NCI-H187 (cell line): ENCODE data around the gene CGB1.

Source experiments
- DNase-seq, 2 experiments: peaks; one replicate each; lab custom pipeline; 2025; lab: John Stamatoyannopoulos, UW

The CGB1 gene

GRCh38 chr19:48993175-48994034, 43.3 kb downstream of the CGB1 start, which contains the start of the genes GYS1 and RUVBL2:
GYS1 (minus strand) TSS chr19:48993309; CDS start chr19:48993112, 197 bp downstream.
RUVBL2 (plus strand) TSS chr19:48993887; CDS start chr19:48993912, 25 bp downstream.
- DNase-seq: peak; percentile 99

- DNase-seq: no peak
These were observed 44.0 kb downstream of the CGB1 start for GRCh38 chr19:48992581-48993174.

GRCh38 chr19:48991873-48992580, 44.7 kb downstream of the CGB1 start:
- DNase-seq: no peak

- no peak for DNase-seq
These were observed 45.6 kb downstream of the CGB1 start for GRCh38 chr19:48991011-48991609.

- no peak for DNase-seq
These were observed 46.3 kb downstream of the CGB1 start for GRCh38 chr19:48990400-48990799.

GRCh38 chr19:48989701-48990291, 46.9 kb downstream of the CGB1 start:
- no peak for DNase-seq

- DNase-seq: no peak
These were observed 47.8 kb downstream of the CGB1 start for GRCh38 chr19:48988860-48989259.

GRCh38 chr19:48988286-48988685, 48.4 kb downstream of the CGB1 start:
- no peak for DNase-seq

- DNase-seq: no peak
These were observed 49.4 kb downstream of the CGB1 start for GRCh38 chr19:48987323-48987722.

- DNase-seq: no peak
These were observed 50.5 kb downstream of the CGB1 start for GRCh38 chr19:48986211-48986610.

- no peak for DNase-seq
These were observed 51.0 kb downstream of the CGB1 start for GRCh38 chr19:48985711-48986110.
